ENCODE data around the gene DENND2C.

DNA sequence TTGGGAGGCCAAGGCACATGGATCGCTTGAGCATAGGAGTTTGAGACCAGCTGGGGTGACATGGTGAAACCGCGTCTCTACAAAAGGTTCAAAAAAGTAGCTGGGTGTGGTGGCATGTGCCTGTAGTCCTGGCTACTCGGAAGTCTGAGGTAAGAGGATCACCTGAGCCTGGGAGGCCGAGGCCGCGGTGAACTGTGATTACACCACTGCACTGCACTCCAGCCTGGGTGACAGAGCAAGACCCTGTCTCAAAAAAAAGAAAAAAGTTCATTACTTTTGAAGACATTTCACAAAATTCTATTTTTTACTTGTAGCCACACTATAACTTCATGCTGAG, 2.1 kb upstream of the DENND2C start:
- TF ChIP-seq POLR2AphosphoS5 (IDR thresholded peaks at IDR 0.05; ENCODE audit: low read depth), result no peak
- TF ChIP-seq, protein P1, sequence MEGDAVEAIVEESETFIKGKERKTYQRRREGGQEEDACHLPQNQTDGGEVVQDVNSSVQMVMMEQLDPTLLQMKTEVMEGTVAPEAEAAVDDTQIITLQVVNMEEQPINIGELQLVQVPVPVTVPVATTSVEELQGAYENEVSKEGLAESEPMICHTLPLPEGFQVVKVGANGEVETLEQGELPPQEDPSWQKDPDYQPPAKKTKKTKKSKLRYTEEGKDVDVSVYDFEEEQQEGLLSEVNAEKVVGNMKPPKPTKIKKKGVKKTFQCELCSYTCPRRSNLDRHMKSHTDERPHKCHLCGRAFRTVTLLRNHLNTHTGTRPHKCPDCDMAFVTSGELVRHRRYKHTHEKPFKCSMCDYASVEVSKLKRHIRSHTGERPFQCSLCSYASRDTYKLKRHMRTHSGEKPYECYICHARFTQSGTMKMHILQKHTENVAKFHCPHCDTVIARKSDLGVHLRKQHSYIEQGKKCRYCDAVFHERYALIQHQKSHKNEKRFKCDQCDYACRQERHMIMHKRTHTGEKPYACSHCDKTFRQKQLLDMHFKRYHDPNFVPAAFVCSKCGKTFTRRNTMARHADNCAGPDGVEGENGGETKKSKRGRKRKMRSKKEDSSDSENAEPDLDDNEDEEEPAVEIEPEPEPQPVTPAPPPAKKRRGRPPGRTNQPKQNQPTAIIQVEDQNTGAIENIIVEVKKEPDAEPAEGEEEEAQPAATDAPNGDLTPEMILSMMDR (IDR thresholded peaks at IDR 0.05; ENCODE audit: insufficient read depth, low read length), result no peak
- TF ChIP-seq SPI1 (IDR thresholded peaks at IDR 0.05; ENCODE audit: borderline replicate concordance, low read depth), result no peak
- TF ChIP-seq, protein P2, sequence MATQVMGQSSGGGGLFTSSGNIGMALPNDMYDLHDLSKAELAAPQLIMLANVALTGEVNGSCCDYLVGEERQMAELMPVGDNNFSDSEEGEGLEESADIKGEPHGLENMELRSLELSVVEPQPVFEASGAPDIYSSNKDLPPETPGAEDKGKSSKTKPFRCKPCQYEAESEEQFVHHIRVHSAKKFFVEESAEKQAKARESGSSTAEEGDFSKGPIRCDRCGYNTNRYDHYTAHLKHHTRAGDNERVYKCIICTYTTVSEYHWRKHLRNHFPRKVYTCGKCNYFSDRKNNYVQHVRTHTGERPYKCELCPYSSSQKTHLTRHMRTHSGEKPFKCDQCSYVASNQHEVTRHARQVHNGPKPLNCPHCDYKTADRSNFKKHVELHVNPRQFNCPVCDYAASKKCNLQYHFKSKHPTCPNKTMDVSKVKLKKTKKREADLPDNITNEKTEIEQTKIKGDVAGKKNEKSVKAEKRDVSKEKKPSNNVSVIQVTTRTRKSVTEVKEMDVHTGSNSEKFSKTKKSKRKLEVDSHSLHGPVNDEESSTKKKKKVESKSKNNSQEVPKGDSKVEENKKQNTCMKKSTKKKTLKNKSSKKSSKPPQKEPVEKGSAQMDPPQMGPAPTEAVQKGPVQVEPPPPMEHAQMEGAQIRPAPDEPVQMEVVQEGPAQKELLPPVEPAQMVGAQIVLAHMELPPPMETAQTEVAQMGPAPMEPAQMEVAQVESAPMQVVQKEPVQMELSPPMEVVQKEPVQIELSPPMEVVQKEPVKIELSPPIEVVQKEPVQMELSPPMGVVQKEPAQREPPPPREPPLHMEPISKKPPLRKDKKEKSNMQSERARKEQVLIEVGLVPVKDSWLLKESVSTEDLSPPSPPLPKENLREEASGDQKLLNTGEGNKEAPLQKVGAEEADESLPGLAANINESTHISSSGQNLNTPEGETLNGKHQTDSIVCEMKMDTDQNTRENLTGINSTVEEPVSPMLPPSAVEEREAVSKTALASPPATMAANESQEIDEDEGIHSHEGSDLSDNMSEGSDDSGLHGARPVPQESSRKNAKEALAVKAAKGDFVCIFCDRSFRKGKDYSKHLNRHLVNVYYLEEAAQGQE (IDR thresholded peaks at IDR 0.05; ENCODE audit: insufficient replicate concordance, low read depth), result no peak
